ENCODE results near the gene ASAP3. TPM values are rescaled to one million over a fixed set of nuclear protein-coding genes. Genes with fewer than 3 reads are reported as not detected.

ASAP3 gene
- total RNA-seq, 1 donor from 2014 or later = 65.7 TPM

DNA sequence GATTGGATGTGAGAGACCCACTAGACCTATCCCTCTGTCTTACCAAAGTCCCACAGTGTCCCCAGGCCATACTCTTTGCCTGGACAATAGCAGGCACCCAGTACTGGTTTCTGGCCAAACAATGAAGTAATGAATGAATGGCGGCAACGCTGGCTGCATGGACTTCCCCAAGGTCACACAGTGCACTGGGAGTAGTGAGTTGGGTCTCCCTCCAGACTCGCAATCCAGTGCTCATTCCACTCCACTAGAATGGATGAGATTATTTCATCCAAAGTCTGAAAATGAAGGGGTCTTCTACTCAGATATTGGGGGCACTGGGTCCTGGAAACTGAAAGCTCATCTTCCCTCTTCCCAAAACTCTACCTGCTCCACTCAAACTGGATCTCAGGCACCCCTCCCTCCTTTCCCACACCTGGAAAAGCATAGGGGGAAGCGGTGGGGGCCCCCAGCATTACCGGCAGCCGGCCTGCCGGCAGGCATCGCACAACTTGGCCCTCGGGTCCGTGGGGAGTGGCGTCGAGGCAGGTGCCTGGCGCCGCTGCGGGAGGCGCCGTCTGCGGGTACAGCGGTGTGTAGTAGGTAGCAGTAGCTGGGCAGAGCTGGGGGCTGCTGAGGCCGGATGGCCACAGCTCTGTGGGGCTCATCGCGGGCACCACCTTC is 46.2 kb upstream of the ASAP3 start:
- H3K36me3 Mint-ChIP-seq = no peaks in the 10 kb centered on the region
- no peaks in the 10 kb centered on the region for H3K9me3 Mint-ChIP-seq
- TF ChIP-seq, protein P1, sequence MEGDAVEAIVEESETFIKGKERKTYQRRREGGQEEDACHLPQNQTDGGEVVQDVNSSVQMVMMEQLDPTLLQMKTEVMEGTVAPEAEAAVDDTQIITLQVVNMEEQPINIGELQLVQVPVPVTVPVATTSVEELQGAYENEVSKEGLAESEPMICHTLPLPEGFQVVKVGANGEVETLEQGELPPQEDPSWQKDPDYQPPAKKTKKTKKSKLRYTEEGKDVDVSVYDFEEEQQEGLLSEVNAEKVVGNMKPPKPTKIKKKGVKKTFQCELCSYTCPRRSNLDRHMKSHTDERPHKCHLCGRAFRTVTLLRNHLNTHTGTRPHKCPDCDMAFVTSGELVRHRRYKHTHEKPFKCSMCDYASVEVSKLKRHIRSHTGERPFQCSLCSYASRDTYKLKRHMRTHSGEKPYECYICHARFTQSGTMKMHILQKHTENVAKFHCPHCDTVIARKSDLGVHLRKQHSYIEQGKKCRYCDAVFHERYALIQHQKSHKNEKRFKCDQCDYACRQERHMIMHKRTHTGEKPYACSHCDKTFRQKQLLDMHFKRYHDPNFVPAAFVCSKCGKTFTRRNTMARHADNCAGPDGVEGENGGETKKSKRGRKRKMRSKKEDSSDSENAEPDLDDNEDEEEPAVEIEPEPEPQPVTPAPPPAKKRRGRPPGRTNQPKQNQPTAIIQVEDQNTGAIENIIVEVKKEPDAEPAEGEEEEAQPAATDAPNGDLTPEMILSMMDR (conservative IDR thresholded peaks at IDR 0.05) = no peak
- peak overlapping the region; percentile 65 for H3K27ac Mint-ChIP-seq
- H3K4me3 Mint-ChIP-seq = peak overlapping the region; percentile 82
- H3K27me3 Mint-ChIP-seq = no peaks in the 10 kb centered on the region
- peaks cover 36% of the 10 kb centered on the region for H3K4me1 Mint-ChIP-seq (ENCODE audit: unreplicated experiment)
- DNase-seq (ENCODE audit: extremely low spot score, unreplicated experiment) = no peak

DNA sequence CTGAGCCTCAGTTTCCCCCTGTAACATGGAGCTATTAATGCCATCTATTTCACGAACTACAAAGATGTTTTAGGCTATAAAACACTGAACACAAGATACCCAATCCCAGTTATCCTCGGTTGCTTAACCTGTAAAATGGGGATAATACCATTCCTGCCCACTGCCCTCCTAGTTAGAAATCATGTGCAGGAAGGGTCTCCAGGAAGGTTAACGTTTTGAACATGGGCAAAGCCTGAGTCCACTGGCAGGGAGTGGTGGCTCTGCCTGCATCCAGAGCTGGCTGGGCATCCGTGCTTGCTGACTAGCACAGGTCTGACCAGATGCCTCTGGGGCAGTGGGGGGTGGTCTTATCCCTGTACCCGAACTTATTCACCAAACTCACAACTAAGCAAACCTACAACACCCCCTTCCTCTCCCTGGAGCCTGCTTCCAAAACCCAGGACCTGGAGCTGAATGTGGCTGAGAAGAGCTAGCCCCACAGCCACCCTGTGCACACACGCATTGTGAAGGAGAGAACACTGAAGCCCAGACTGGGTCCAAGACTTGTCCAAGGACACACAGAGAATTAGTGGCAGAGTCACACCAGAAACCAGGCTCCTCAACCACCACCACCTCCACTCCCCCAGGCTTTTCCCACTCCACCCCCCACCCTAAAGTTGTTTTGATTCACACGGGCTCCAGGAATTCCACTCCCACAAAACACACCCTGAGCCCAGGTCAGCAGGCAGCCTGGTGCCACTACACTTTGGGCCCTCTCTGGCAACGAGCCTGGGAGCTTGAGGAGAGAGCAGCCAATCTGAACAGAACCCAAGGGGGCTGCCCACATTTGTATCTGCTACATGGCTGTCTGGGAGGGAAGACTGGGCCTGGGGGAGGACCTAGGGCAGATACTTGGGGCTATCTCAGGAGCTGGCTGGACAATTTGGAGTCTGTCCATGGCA is 45.4 kb upstream of the ASAP3 start:
- Mint-ChIP-seq H3K27me3 (no peaks in the 10 kb centered on the region), H3K4me1 (ENCODE audit: unreplicated experiment) (peaks cover 36% of the 10 kb centered on the region), H3K27ac (peak overlapping the region; percentile 65), H3K4me3 (peak overlapping the region; percentile 82), H3K9me3 (no peaks in the 10 kb centered on the region), H3K36me3 (no peaks in the 10 kb centered on the region)
- DNase-seq (ENCODE audit: extremely low spot score, unreplicated experiment) = no peak
- TF ChIP-seq, protein P1 (conservative IDR thresholded peaks at IDR 0.05) = no peak

DNA sequence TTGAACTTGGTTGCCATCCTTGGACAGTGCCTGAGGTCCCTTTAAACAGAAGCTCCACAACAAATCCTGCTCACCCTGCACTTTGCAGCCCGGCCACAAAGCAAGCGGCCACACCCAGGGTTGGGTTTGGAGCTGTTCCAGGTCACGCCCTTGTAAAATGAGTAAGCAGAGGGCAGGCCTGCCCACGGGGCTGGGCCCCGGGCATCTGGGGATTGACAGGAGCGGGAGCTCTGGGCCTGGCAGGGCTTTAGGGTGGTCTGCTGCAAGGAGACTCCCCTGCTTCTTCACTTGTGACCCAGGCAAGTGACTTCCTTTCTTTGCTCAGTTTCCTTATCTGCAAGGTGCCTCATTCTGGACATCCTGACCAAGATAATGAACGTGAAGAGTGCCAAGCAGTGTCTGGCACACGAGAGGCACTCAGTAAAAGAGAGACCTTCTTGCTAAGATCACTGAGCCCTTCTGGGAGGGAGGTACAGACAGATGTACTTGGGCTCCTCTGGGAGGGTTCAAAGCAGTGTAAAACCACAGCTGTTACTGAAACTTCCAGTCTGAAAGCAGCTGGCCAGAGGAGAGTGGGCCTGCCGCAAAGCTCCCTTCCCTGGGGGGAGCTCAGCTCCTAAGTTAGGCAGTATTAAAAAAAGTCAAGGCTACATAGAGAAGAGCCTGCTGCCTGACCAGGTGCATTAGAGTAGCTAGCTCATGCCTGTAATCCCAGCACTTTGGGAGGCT is 44.4 kb upstream of the ASAP3 start:
- no peak for DNase-seq (ENCODE audit: extremely low spot score, unreplicated experiment)
- peak overlapping the region; percentile 65 for H3K27ac Mint-ChIP-seq
- TF ChIP-seq, protein P1 (conservative IDR thresholded peaks at IDR 0.05) = no peak
- no peaks in the 10 kb centered on the region for H3K9me3 Mint-ChIP-seq
- peaks cover 36% of the 10 kb centered on the region for H3K4me1 Mint-ChIP-seq (ENCODE audit: unreplicated experiment)
- peak overlapping the region; percentile 82 for H3K4me3 Mint-ChIP-seq
- no peaks in the 10 kb centered on the region for H3K36me3 Mint-ChIP-seq
- H3K27me3 Mint-ChIP-seq = no peaks in the 10 kb centered on the region

DNA sequence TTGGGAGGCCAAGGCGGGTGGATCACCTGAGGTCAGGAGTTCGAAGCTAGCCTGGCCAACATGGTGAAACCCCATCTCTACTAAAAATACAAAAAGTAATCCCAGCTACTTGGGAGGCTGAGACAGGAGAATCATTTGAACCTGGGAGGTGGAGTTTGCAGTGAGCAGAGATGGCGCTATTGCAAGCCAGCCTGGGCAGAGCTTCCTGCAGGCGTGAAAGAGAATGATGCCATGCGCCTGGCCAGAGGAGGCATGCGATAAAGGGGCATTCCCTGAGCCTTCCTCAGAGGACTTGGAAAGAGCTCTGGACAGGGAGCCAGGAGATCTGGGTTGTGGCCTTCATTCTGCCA is 43.9 kb upstream of the ASAP3 start:
- H3K27ac Mint-ChIP-seq = peak overlapping the region; percentile 65
- peaks cover 36% of the 10 kb centered on the region for H3K4me1 Mint-ChIP-seq (ENCODE audit: unreplicated experiment)
- no peaks in the 10 kb centered on the region for H3K36me3 Mint-ChIP-seq
- no peak overlapping the region for H3K4me3 Mint-ChIP-seq
- TF ChIP-seq, protein P1 (conservative IDR thresholded peaks at IDR 0.05) = no peak
- H3K9me3 Mint-ChIP-seq = no peaks in the 10 kb centered on the region
- no peak for DNase-seq (ENCODE audit: extremely low spot score, unreplicated experiment)
- H3K27me3 Mint-ChIP-seq = no peaks in the 10 kb centered on the region

DNA sequence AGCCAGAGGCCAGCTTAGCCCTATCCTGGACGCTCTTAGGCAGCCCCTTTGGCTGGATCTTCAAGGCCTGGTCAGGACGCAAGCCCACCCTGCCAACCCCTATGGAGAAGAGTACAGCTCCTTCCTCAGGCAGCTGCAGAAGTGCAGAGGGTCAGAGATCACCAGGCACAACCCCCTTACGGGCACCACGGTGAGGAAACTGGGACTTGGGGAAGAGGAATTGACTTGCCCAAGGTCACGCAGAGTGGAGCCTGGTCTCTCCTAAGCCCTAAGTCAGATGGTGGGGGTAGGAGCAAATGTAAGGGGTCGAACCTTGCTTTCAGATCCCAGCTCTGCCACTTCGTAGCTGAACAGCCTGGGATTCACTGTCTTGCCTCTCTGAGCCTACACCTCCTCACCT is 43.4 kb upstream of the ASAP3 start:
- Mint-ChIP-seq H3K9me3 (no peaks in the 10 kb centered on the region), H3K4me3 (no peak overlapping the region), H3K36me3 (no peaks in the 10 kb centered on the region), H3K4me1 (ENCODE audit: unreplicated experiment) (peaks cover 36% of the 10 kb centered on the region), H3K27me3 (no peaks in the 10 kb centered on the region), H3K27ac (no peak overlapping the region)
- TF ChIP-seq, protein P1 (conservative IDR thresholded peaks at IDR 0.05) = no peak
- DNase-seq (ENCODE audit: extremely low spot score, unreplicated experiment) = no peak
